A673 (cell line): ENCODE measurements around the gene RACGAP1. TPM values are rescaled to one million over a fixed set of nuclear protein-coding genes. Genes with fewer than 3 reads are reported as not detected.

Source experiments
- BruUV-seq: library from RNA; stranded (reverse); fragments of 400-500 nt; replicated peaks from 2 replicates; lab custom pipeline; 2021; lab: Mats Ljungman, UMichigan
- CTCF ChIA-PET: fragments of 300-600 bp; sonication (Branson Sonifier 250); formaldehyde crosslinking; loops from one replicate; lab custom pipeline; 2022; ENCODE audit warnings: antibody characterized with exemption; lab: Charles Lee
- POLR2A ChIA-PET: fragments of 300-600 bp; sonication (Branson Sonifier 250); formaldehyde crosslinking; loops from one replicate; lab custom pipeline; 2022; ENCODE audit warnings: antibody characterized with exemption; ENCODE audit not compliant: low non-redundant PET; lab: Charles Lee
- DNase-seq: peaks from one replicate; pipeline ENCODE4 v3.0.0-alpha.2; 2015; ENCODE audit warnings: low spot score
- H3K27ac ChIP-seq: fragments of 200-600 bp; sonication (generic); 2 replicates; pipeline ENCODE4 v1.5.1; 2016; ENCODE audit warnings: mixed run types, low read depth, mild to moderate bottlenecking, mixed read lengths, antibody characterized with exemption, low read length; ENCODE audit not compliant: poor library complexity, severe bottlenecking
- H3K27me3 ChIP-seq: fragments of 200-600 bp; sonication (generic); replicated peaks from 2 replicates; pipeline ENCODE4 v1.6.1; 2017; ENCODE audit warnings: mixed run types, low read depth, mild to moderate bottlenecking, mixed read lengths, antibody characterized with exemption, low read length; ENCODE audit not compliant: insufficient read depth, poor library complexity
- H3K36me3 ChIP-seq: fragments of 200-600 bp; sonication (generic); 2 replicates; pipeline ENCODE4 v1.6.1; 2016; ENCODE audit warnings: mixed run types, mild to moderate bottlenecking, mixed read lengths, antibody characterized with exemption, low read length; ENCODE audit not compliant: insufficient read depth, poor library complexity, severe bottlenecking
- H3K4me1 ChIP-seq: fragments of 200-600 bp; sonication (generic); 2 replicates; pipeline ENCODE4 v1.6.1; 2017; ENCODE audit warnings: mixed run types, mild to moderate bottlenecking, mixed read lengths, antibody characterized with exemption, low read length; ENCODE audit not compliant: insufficient read depth, poor library complexity, severe bottlenecking
- H3K4me3 ChIP-seq: fragments of 200-600 bp; sonication (generic); 2 replicates; pipeline ENCODE4 v1.5.1; 2016; ENCODE audit warnings: low read depth, mixed run types, mild to moderate bottlenecking, mixed read lengths, low read length; ENCODE audit not compliant: poor library complexity, severe bottlenecking
- H3K9me3 ChIP-seq: fragments of 200-600 bp; sonication (generic); 2 replicates; pipeline ENCODE4 v1.6.1; 2016; ENCODE audit warnings: mixed run types, low read depth, mild to moderate bottlenecking, mixed read lengths, antibody characterized with exemption, low read length; ENCODE audit not compliant: poor library complexity, severe bottlenecking
- EZH2 ChIP-seq: fragments of 200-600 bp; sonication (generic); IDR thresholded peaks from 2 replicates; pipeline ENCODE4 v1.6.1; 2017; ENCODE audit warnings: borderline replicate concordance, low read depth, mild to moderate bottlenecking, mixed read lengths, antibody characterized with exemption, low read length; ENCODE audit not compliant: poor library complexity, severe bottlenecking
- intact Hi-C: fragments of 100-400 bp; cut with micrococcal nuclease; formaldehyde crosslinking; loops from one replicate; pipeline ENCODE4 v1.10.0; 2022; ENCODE audit not compliant: unreplicated experiment
- total RNA-seq: library from RNA; stranded (reverse); gene quantifications from 2 replicates; pipeline ENCODE4 v1.2.3, GENCODE V29; 2021
- TF ChIP-seq, protein P1 (sequence below): fragments of 300-800, 200-600 bp; sonication (generic); conservative IDR thresholded peaks from 2 replicates; pipeline ENCODE4 v1.5.1; 2017; ENCODE audit warnings: low read depth, mild to moderate bottlenecking, antibody characterized with exemption, low read length, moderate library complexity, mixed read lengths

The RACGAP1 gene
- total RNA-seq, 1 experiment from 2014 or later = 173 TPM

DNA sequence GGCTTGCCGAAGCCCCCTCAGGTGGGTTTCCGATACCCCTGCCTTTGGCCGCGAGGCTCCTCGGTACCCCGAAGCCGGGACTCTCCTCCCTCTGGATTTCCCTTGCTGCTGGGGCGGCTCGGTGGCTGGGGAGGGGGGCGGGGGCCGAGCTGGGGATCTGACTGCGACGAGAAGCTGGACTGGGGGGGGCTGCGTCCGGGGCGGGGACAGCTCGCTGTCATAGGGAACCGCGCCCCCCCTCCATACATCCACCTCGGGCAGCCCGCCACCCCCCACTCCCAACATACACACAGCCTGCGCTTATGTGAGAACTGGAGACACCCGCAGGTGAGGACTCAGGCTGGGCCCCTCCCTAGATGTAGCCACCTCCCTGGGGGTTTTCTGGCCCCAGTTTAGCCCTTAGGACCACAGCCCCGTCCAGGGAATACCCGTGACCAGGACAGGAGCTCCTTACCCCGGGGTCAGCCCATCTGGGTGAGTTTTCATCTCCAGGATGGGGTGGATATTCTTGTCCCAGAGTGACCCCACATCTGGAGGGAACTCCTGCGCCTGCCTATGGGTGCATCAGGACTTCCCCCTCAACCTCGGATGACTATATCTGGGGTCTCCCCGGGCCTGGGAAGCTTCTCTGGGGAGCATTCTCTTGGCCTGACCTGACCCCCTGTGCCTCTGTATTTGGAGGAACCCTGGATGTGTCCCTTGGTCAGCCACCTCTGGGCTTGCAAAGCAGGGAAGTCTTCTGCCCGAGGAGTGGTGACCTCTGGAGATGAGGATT, 32.8 kb upstream of the RACGAP1 start:
- Histone ChIP-seq H3K27me3 (peaks cover 4% of the 10 kb centered on the region), H3K36me3 (no peaks in the 10 kb centered on the region), H3K4me1 (peaks cover 15% of the 10 kb centered on the region), H3K27ac (no peak overlapping the region), H3K4me3 (peak overlapping the region; percentile 71), H3K9me3 (no peaks in the 10 kb centered on the region)
- POLR2A ChIA-PET = no interaction called here
- no TSS peak for BruUV-seq
- no peak for TF ChIP-seq EZH2
- TF ChIP-seq, protein P1, sequence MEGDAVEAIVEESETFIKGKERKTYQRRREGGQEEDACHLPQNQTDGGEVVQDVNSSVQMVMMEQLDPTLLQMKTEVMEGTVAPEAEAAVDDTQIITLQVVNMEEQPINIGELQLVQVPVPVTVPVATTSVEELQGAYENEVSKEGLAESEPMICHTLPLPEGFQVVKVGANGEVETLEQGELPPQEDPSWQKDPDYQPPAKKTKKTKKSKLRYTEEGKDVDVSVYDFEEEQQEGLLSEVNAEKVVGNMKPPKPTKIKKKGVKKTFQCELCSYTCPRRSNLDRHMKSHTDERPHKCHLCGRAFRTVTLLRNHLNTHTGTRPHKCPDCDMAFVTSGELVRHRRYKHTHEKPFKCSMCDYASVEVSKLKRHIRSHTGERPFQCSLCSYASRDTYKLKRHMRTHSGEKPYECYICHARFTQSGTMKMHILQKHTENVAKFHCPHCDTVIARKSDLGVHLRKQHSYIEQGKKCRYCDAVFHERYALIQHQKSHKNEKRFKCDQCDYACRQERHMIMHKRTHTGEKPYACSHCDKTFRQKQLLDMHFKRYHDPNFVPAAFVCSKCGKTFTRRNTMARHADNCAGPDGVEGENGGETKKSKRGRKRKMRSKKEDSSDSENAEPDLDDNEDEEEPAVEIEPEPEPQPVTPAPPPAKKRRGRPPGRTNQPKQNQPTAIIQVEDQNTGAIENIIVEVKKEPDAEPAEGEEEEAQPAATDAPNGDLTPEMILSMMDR = no peak
- intact Hi-C loops = no loop called here
- DNase-seq = no peak
- CTCF ChIA-PET = no interaction called here

DNA sequence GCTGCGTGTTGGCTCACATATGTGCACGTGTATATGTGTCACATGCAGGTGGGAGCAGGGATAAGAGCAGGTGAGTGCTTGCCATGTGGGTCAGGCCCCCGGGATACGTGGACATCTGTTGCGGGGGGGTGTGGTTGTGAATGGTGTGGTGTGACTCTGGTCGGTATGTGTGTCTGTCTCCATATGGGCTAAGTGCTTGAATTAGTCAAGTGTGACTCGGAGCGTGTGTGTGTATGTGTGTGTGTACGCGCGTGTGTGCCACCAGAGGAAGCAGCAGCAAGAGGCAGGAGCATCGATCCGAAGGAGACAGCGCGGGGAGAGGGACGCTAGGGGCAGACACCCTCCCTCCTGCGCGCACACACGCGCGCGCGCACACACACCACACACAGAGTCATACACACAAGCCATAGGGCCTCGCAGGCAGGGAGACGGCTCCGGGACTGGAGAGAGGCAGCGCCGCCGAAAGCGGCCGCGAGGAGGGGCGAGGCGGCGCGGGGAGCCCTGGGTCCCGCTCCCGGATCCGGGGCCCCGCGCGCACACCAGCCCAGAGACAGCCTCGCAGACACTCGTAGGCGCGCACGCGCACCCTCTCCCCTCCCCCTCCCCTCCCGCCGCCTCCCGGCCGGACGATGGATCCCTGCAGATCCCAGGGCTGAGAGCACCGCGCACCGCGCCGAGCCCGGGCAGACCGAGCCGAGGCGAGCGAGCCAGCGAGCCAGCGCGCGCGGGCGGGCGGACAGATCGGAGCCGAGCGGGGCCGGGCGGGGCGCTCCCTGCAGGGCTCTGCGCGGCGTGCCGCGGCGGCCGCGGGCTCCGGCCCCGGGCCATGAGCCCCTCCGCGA, 31.9 kb upstream of the RACGAP1 start, which contains the start of gene ASIC1:
Gene ASIC1 (plus strand): TSS at position 597 of the 842 bp plus-strand sequence. CDS start 1,171 bp downstream, outside the sequence.
- Histone ChIP-seq H3K36me3 (no peaks in the 10 kb centered on the region), H3K4me1 (peaks cover 15% of the 10 kb centered on the region), H3K4me3 (peak within 1 kb of the TSS; percentile 71), H3K27me3 (peaks cover 4% of the 10 kb centered on the region), H3K9me3 (no peaks in the 10 kb centered on the region), H3K27ac (no peak within 1 kb of the TSS)
- ChIA-PET CTCF (interaction anchor here (1.7 to 2.5 kb wide), 2 partner anchors 18 to 90 kb away, joined by 17 to 31 read pairs; no protein-coding TSS in a partner anchor), POLR2A (no interaction called here)
- DNase-seq = peak; percentile 67
- BruUV-seq = no TSS peak
- no peak for TF ChIP-seq EZH2
- TF ChIP-seq, protein P1 = 0 out of 2 replicates have a peak, but pooled peaks have one; percentile 17
- intact Hi-C loops = loop anchor here (1.0 kb wide), 2 partner anchors 18 to 90 kb away; no protein-coding TSS in a partner anchor

- no peak for TF ChIP-seq EZH2
- TF ChIP-seq, protein P1 = no peak
- no peaks in the 10 kb centered on the region for H3K36me3 ChIP-seq
- no peaks in the 10 kb centered on the region for H3K9me3 ChIP-seq
- POLR2A ChIA-PET = no interaction called here
- CTCF ChIA-PET = interaction anchor here (0.6 to 2.5 kb wide), 7 partner anchors 14 to 89 kb away, joined by 3 to 31 read pairs (median 3); no protein-coding TSS in a partner anchor
- BruUV-seq = no TSS peak
- H3K4me3 ChIP-seq = peak overlapping the region; percentile 71
- H3K27ac ChIP-seq = no peak overlapping the region
- intact Hi-C loops = loop anchor here (1.0 kb wide), 2 partner anchors 17 to 89 kb away; no protein-coding TSS in a partner anchor
- peaks cover 4% of the 10 kb centered on the region for H3K27me3 ChIP-seq
- H3K4me1 ChIP-seq = peaks cover 15% of the 10 kb centered on the region
- no peak for DNase-seq
These were observed 31.3 kb upstream of the RACGAP1 start for GRCh38 chr12:50056639-50056976.
